Measurements from ENCODE around the gene MOB3A. TPM values are rescaled to one million over a fixed set of nuclear protein-coding genes. Genes with fewer than 3 reads are reported as not detected.

MOB3A gene
- polyA plus RNA-seq, 1 of the 3 experiments (the other 2 are of a cell fraction) = 24.1 TPM

- DNase-seq = no peak
- H3K4me3 ChIP-seq (ENCODE audit: low read depth in 2 of 2, low read length in 1 of 2) = no peak overlapping the region
- no peaks in the 10 kb centered on the region; the same call in 1 of the 2 replicates for H4K20me1 ChIP-seq (ENCODE audit: insufficient read depth)
- H3K9me3 ChIP-seq = no peaks in the 10 kb centered on the region
- CTCF ChIA-PET = no interaction called here
- no peaks in the 10 kb centered on the region for H3K9me2 ChIP-seq
- no peak for TF ChIP-seq EZH2phosphoT487 (IDR thresholded peaks at IDR 0.05; ENCODE audit: borderline replicate concordance, low read depth)
- no peak for TF ChIP-seq GATA2 (CRISPR knock-in tag; IDR thresholded peaks at IDR 0.05)
- TF ChIP-seq EP300 (IDR thresholded peaks at IDR 0.05; ENCODE audit: borderline replicate concordance in 1 of 2, low read depth in 1 of 2, low read length in 1 of 2) = no peak
- TF ChIP-seq, protein P1, sequence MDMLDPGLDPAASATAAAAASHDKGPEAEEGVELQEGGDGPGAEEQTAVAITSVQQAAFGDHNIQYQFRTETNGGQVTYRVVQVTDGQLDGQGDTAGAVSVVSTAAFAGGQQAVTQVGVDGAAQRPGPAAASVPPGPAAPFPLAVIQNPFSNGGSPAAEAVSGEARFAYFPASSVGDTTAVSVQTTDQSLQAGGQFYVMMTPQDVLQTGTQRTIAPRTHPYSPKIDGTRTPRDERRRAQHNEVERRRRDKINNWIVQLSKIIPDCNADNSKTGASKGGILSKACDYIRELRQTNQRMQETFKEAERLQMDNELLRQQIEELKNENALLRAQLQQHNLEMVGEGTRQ (IDR thresholded peaks at IDR 0.05; ENCODE audit: borderline replicate concordance, low read depth, low read length) = no peak
- TF ChIP-seq SMC3 (IDR thresholded peaks at IDR 0.05; ENCODE audit: low read depth, low read length) = no peak
- no peak for TF ChIP-seq USF1 (IDR thresholded peaks at IDR 0.05; ENCODE audit: borderline replicate concordance, low read depth)
- no peak for TF ChIP-seq SIN3A (IDR thresholded peaks at IDR 0.05; ENCODE audit: borderline replicate concordance, low read depth, low read length)
- TF ChIP-seq RXRA (IDR thresholded peaks at IDR 0.05; ENCODE audit: borderline replicate concordance, low read depth) = no peak
- no peak for TF ChIP-seq TEAD4 (IDR thresholded peaks at IDR 0.05; ENCODE audit: borderline replicate concordance, insufficient read depth)
- TF ChIP-seq RCOR1 (IDR thresholded peaks at IDR 0.05; ENCODE audit: low read length) = no peak
- TF ChIP-seq FOXM1 (IDR thresholded peaks at IDR 0.05; ENCODE audit: low read depth) = no peak
- TF ChIP-seq NRF1 (IDR thresholded peaks at IDR 0.05; ENCODE audit: low read depth, low read length) = no peak
- no peak for TF ChIP-seq MAX (IDR thresholded peaks at IDR 0.05; ENCODE audit: low read depth)
- no peak for TF ChIP-seq NFIC (IDR thresholded peaks at IDR 0.05; ENCODE audit: borderline replicate concordance)
- no peaks in the 10 kb centered on the region for H3F3A ChIP-seq (replicated peaks; ENCODE audit: insufficient read depth)
- no peaks in the 10 kb centered on the region for H3K79me2 ChIP-seq (ENCODE audit: insufficient read depth)
- H3K9ac ChIP-seq = no peak overlapping the region
- POLR2A ChIA-PET = no interaction called here
- no peaks in the 10 kb centered on the region for H3K4me1 ChIP-seq (ENCODE audit: control insufficient read depth in 1 of 2, insufficient read depth in 2 of 2, low read depth in 1 of 2, low read length in 1 of 2)
- no peaks in the 10 kb centered on the region for H3K27me3 ChIP-seq (ENCODE audit: insufficient read depth)
- no peak overlapping the region for H3K27ac ChIP-seq (ENCODE audit: low read depth in 2 of 2, low read length in 1 of 2)
- H3K4me2 ChIP-seq = no peak overlapping the region
- 89% methylated on average over 16 of the region's 23 CpGs for WGBS (ENCODE audit: low lambda C conversion rate)
- peaks cover 9 to 98% of the 10 kb centered on the region in 2 experiments for H3K36me3 ChIP-seq (replicated peaks in 1 of 2; ENCODE audit: control insufficient read depth in 1 of 2, insufficient read depth in 2 of 2, low read length in 1 of 2)
- no peak overlapping the region for H2AFZ ChIP-seq (ENCODE audit: low read depth)
These were observed 16.6 kb upstream of the MOB3A start for GRCh38 chr19:2112516-2113320.

DNA sequence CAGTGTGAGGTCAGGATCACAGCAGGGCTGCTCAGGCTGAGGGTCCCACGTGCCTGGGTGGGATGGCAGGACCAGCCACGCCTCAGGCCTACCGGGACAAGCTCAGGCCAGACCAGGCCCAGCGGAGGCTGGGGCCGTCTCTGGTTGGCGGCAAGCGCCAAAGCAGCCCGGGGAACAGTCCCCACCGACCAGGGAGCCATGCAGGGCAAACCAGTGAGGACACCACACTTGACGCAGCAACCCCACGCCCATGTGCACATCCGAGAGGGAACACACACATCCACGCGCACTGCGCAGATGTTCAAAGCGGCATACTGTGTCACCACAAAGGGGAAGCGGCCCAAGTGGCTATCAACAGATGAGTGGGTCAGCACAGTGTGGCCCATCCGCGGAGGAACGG lies 15.8 kb upstream of the MOB3A start:
- Histone ChIP-seq H3K9me3 (no peaks in the 10 kb centered on the region), H3K4me1 (ENCODE audit: control insufficient read depth in 1 of 2, insufficient read depth in 2 of 2, low read depth in 1 of 2, low read length in 1 of 2) (no peaks in the 10 kb centered on the region), H3K79me2 (ENCODE audit: insufficient read depth) (no peaks in the 10 kb centered on the region), H3K27me3 (ENCODE audit: insufficient read depth) (no peaks in the 10 kb centered on the region), H3K9ac (no peak overlapping the region), H3F3A (replicated peaks; ENCODE audit: insufficient read depth) (no peaks in the 10 kb centered on the region), H3K9me2 (no peaks in the 10 kb centered on the region), H2AFZ (ENCODE audit: low read depth) (no peak overlapping the region), H4K20me1 (ENCODE audit: insufficient read depth) (no peaks in the 10 kb centered on the region; the same call in 1 of the 2 replicates), H3K27ac (ENCODE audit: low read depth in 2 of 2, low read length in 1 of 2) (no peak overlapping the region), H3K4me2 (no peak overlapping the region), H3K4me3 (ENCODE audit: low read depth in 2 of 2, low read length in 1 of 2) (no peak overlapping the region), H3K36me3 (replicated peaks in 1 of 2; ENCODE audit: control insufficient read depth in 1 of 2, insufficient read depth in 2 of 2, low read length in 1 of 2) (peaks cover 9 to 91% of the 10 kb centered on the region in 2 experiments)
- no peak for DNase-seq
- CTCF ChIA-PET = interaction anchor here (1.0 kb wide), 1 partner anchor 9 kb away, joined by 3 read pairs; no protein-coding TSS in a partner anchor
- 95% methylated on average over 7 of the region's 20 CpGs for WGBS (ENCODE audit: low lambda C conversion rate)
- TF ChIP-seq RAD21 (IDR thresholded peaks at IDR 0.05; ENCODE audit: low read length) = no peak
- POLR2A ChIA-PET = no interaction called here
